Activated CD8-positive, alpha-beta memory T cell treated with anti-CD3 and anti-CD28 coated beads for 24 hours (primary cell): ENCODE data around the gene ASTN2.

ENCODE experiments used
- DNase-seq: peaks from one replicate; pipeline ENCODE4 v3.0.0-alpha.2; 2020

The ASTN2 gene

DNA sequence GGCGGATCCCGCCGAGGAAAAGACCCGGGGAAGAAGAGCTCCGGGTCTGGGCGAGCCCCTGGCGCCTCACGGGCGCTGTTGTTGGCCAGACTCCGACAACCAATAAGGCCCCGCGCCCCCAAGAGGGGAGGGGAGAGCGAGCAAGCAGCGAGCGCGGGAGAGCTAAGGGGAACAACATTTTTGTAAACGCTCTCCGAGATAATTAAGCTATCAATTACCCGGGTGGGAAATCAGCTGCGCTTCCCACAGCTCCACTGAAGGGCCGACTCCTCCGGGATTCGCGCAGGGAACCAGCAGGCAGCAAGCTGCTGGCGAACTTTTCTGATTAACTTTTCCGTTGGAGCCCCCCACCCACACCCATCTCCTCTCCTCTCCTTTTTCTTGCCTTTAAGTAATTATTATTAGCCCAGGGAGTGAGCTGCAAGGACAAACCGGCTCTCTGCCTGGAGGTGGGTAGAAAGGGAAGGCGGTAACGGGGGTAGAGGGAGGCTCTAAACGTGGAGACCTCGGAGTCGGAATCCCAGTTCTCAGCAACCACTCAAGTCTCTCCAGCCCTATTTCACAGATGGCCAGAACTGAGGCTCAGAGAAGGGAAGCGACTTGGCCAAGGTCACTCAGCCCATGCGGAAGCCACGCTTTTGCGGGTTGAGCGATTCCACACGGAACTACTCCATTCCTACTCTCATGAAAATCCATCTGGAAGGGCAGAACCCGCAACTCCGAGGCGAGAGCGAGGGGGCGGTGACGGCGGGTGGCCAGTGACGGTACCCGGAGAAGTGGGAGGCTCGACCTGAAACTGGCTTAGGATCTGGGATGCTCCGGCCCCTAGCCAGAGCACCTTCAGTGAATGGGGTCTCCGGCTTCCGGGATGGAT, 1.3 kb downstream of the ASTN2 start:
- DNase-seq: no peak

DNA sequence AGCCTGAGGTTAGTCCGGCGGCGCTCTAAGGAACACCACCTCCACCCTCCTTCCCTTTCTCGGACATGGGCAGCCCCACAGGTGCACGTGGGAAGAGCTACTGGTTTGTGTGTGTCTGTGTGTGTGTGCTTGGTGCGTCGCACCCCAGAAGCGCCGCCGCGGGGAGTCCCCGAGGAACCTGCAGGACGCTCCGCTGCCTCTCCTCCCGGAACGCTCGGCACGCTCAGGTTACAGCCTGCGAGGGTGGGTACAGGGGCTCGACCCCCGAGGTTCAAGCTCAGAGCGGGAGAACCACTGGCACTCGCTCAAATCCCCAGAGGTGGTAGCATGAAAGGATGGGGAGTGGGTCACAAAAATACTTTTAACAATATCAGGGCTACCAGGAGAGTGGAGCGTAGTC, 2.0 kb downstream of the ASTN2 start:
- DNase-seq: no peak

DNA sequence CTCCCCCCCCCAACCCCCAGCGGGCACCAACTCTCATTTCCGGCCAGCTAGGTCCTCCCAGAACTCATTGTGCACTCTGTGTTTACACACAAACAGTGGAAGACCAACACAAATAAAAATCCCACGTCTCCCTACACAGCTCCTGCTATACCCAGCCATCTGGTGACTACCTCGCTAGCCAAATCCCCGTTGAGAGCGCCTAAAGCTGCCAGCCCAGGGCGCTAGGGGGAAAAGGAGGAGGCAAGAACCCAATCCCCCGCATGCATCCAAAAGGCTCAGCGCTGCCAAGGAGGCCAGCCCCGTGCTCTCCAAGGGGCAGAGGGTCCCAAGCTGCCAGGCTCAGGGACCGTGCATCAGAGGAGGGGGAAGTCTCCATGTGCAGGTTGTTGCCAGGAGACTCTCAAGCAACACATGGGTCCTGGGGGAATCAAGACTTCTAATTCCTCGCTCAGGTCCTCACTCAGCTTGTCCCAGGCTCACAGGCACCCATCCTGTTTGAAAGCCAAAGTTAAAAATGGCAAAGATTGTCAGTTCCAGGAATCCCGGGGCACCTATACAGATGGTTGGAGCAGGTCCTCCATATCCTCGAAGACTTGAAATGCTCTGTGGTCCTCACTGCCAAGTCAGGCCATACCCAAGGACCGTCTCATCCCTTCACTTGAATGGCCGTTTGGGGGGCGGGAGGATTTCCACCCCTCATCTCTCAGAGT, 2.7 kb downstream of the ASTN2 start:
- DNase-seq: no peak

DNA sequence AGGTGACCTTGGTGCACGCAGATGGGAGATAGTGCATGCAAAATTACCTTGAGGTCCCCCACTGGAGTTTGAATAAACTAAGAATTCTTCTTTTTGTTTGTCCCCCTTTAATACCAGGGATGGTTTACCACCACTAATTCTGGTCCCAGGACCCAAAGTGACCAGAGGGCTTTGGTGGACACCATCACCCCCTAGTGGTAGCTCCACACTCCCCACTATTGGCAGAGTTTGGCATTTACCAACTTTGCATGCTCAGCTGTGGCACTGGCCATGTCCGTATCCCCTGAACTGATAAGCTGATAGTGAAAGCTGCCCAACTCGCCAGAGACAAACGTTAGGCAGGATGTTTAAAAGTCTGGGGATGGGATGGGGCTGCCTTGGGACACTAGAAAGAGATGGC, 3.3 kb downstream of the ASTN2 start:
- no peak for DNase-seq

DNA sequence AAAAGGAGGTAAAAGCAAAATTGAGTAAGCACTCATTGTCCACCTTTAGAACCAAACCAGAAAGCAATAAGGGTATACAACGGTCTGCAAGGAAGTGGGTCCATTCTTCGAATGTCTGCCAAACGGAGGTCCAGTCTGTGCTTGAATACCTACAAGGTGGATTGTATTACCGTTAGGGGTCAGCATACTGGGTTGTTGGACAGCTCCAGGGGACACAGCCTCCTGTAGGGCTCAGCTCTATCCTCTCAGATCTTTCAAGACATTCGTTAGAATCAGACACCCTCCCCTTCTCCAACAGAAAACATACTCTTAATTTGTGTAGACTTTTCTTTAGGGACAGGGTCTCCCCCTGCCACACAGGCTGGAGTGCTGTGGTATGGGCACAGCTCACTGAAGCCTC, 5.5 kb downstream of the ASTN2 start:
- DNase-seq: no peak

DNA sequence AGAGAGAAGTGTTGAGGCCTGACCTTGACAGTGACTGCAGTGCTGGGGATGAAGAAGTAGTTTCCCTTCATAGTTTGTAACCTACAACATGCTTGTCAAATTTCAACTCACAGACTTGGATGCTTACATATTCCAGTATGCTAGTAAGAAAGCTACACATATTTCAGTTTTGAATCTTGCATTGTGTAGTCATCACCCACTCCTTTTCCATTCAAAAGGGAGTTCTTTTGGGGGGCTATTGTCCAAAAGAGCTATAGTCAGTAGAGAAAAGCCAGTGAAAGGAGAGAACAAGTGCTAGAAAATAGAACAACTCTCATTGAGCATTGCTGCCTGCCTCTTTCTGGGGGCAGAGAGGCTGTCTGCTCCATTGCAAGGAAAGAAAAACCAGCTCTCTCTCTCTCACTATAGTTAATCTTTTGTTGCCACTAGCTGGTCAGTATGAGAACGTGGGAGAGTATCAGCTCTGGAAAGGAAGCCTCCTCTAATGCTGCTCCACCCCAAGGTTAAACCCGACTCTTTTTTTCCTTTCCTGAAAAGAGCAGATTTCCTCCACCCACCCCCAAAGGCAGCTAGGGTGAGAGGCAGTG, 7.3 kb downstream of the ASTN2 start:
- DNase-seq: no peak

DNA sequence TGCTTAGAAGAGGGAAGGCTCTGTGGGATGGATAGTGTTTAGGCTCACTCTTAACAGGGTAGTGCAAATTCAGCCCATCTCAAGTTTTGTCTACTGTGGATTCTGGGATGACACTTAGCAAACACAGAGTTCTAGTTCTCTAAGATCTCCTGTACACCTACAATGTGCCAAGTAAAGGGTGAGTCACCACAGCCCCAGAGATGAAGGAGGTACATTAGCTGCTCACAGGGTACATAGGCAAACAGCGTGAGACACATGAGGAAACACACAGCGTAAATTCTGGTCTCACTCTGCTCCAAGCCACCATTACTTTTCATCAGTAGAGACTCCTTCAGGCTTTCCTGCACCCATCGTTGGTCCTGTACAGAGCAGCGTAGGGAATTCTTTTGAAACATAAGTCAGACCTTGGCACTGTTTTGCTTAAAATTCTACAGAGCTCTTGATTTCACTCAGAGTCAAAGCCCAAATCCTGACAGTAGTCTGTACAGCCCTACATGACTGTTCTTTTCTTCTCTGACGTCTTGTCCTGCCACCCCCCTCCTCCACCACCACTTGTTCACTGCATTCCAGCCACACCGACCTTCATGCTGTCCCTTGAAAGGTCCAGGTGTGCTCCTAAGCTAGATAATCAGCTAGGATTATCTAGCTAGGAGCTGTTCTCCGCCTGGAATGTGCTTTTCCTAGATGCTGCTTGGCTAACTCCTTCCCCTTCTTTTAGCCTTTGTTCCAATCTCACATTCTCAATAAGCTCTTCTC, 8.7 kb downstream of the ASTN2 start:
- no peak for DNase-seq

DNA sequence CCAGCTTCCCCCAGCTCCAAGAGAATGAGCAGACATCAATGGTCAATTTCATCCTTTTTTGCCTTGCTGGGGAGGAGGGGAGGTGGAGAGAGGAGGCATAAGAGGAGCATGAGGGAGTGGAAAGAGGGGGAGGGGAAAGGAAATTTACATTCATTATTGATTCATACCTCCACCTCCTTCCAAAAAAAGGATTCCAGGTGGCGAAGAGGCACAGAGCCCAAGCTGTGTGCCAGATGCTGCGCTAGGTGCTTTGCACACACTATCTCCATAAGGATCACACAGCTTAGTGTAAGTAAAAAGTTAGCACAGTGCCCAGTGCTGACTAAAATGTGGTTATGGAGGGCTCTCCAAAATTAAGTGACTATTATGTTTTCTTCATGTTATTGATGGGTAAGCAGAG, 11.0 kb downstream of the ASTN2 start:
- DNase-seq: no peak

DNA sequence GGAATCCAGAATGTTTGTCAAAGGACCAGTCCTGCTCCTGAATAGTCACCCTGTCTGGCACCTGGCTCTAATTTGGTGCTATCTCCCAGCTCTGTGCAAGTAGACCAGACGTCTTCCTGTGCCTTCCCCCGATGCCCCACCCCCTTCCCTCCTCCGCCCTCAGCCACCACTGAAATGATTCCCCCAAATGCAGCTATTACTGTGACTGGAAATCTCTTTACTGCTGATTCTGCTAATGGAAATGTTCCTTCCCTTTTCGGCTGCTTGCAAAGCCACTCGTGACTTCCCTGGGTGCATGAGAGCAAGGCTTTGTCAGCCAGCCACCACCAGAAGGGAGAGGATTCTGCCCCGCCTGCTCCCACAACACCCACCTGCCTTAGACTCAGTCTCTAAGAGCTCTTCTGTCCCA, 11.4 kb downstream of the ASTN2 start:
- no peak for DNase-seq

DNA sequence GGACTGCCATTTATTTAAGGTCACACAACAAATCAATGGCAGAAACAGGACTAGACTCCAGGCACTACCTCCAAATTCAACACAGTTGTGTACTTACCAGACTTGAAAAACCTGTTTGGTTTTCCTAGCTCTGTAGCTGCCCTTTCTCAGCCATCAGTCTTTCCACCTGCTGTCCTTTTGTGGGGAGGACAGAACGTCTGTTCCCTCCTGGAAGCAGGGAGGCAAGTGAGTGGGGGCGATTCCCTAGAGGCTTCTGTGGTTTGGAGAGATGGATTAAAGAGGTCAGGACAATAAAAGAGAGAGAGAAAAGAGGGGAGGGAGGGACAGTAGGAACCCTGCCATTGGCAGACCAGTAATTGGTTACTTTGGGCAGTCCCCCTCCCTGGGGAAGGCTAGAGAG, 14.7 kb downstream of the ASTN2 start:
- no peak for DNase-seq

DNA sequence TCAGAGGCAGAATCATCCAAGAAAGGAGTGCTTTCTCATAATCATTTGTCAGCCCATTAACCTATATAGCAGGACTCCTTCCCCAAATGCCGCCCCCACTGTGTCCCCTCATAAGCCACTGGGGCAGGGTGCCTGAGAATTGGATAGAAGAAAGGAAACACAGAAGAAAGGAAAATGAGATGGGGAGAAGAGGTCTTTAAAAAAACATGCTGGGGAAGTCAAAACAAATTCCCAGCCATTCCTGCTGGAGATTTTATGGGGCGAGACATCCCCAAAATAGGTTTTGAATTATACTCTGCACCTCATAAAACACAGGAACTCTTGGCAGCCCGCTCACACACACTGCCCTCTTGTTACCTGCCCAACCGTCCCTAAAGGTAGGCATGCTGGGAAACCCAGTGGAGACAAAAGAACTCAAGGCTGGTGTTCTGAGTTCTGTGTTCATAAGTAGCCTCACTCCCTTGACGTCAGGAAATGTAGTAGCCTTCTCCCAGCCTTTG, 19.7 kb downstream of the ASTN2 start:
- DNase-seq: no peak

DNA sequence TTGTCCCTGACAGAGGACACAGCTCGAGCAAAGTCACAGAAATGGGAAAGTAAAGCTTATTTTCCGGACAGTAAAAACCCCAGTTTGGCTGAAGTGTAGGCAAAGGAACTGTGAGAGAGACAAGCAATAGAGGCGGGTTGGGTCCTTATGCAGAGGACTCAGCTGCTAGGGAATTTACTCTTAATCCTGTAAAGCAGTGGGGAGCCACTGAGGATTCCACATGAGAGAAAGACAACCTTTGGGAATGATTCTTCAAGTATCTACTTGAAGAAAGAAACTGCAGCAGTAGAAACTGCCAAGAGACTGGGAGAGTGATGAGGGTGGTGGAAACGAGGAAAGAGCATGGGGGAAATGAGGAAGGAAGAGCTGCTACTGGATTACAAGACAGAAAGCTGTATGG, 20.2 kb downstream of the ASTN2 start:
- DNase-seq: no peak

DNA sequence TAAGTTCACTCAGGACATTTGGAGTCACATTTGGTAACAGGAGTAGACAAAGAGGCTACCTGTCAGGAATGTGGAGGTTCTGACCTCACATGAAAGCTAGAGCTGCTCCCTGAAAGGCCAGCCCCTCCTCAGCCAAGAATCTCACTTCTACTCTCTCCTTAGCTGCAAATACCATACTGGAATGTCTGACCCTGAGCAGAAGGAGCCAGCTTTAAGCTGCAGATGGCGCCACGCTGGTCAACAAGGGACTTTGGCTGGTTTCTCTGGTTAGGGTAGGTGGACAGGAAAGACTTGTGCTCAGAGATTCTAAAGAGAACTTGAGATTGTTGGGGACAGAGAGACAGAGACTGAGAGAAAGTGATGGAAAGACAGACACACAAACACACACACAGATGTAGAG, 21.9 kb downstream of the ASTN2 start:
- no peak for DNase-seq

DNA sequence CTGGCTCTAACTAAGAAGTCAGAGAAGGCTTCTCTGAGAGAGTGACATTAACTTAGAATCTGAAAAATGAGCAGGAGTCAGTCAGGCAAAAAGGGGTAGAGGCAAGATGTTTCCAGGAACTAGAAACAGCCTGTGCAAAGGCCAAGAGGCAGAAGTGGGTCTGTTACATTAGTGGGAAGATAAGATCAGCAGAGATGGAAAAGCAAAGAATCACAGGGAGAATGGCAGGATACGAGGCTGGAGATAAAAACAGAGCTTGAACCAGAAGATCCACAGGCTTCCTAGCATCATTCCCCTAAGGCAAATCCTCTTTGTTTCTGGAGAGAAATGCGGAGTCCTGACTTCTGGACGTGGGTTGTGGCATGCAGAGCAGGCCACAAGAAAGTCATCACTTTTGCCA, 27.4 kb downstream of the ASTN2 start:
- DNase-seq: no peak

DNA sequence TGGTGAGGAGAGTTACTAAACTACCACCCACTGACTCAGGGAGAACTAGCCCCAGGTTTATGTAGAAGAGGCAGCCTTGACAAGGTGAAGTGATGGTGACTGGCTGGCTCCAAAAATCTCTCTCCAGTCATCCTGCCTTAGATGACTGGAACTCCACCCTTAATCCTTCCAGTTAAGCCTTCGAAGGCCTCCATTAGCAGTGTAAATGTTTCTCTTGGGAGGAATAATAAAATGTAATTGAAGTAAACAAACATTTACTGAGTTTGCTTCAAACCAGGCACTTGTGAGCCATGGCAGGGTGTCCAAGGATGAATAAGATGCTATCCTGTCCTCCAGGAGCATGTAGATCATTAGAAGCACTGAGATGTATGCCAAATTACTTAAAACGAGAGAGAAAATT, 35.5 kb downstream of the ASTN2 start:
- DNase-seq: no peak

DNA sequence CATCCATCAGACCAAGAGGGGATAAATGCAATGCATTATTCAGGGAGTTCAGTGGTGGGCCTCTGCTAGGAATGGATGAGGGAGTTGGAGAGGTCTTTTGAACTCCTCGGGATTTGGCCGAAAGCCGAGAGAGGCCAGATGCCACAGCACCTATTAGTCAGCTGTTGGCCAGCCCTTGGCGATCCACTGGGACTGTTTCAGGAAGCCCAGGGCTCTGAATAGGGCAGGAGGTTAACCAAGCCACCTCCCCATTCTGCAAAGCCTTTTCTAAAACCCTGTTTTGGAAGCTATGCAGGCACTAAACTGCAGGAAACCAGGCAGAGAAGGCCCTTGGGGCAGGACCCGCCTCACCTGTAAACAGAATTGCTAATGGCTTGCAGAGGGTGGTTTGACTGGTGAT, 37.8 kb downstream of the ASTN2 start:
- no peak for DNase-seq

DNA sequence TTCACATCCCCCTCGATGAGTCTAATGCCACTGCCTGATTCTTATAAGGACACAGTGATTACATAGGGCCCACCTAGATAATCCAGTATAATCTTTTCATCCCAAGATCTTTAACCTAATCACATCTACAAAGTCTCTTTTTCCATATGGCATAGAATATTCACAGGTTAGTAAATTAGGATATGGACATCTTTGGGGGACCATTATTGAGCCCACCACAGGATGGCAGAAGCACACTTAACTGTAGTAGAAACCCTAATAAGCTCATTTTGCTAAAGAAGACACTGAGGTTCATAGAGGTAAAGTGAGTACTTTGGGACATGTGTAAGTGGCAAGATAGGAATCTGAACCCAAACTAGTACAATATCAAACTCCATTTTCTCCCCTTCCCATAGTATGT, 38.9 kb downstream of the ASTN2 start:
- no peak for DNase-seq

DNA sequence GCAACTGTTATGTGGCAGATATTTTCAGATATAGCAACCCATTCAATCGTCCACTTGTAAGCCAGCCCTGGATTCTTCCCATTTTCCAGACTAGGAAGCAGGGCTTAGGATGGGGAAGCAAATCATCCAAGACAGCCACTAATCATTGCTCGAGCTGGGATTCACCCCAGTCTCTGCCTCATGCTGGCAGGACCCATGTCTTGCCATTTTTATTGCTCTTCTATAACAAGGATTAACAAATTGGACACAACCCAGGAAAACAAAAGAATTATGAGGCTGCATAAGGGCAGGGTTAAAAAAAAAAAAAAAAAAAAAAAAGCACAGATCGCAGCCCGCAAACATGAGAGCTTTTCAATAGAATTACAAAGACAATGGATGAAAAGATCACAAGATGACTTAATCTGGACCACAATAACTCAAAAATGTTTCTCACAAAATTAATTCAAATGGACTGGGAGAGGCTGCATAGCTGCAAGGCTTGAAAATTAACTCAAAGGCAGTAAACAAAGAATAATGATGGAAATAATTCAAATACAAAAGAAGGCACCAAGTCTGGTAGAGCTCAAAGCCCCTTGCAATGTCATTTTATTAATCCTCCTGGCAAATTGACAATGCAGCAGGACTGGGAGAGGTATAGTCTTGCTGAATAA, 40.7 kb downstream of the ASTN2 start:
- no peak for DNase-seq

DNA sequence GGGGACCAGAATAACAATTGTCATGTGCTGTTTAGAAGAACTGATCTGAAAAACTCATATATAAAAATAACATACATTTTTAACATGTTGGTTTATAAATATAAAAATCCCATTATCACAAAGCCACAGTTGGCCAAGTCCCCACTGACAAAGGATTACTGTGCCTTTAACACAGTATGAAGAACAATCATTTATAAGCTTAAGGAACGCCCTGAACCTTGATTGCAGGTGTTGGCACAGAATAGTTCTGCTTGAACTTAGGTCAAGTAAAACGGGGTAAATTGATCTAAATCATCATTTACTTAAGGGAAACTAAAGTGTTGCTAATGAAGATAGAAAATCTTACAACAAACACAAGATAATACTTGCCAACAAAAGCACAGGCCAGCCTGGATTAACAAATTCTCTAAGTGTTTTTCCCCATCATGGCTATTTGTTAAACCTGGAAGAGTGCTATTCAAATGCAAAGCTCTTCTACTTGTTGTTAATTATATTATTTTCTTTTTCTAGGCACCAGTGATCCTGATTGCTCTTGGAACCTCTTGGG, 46.1 kb downstream of the ASTN2 start:
- DNase-seq: no peak

DNA sequence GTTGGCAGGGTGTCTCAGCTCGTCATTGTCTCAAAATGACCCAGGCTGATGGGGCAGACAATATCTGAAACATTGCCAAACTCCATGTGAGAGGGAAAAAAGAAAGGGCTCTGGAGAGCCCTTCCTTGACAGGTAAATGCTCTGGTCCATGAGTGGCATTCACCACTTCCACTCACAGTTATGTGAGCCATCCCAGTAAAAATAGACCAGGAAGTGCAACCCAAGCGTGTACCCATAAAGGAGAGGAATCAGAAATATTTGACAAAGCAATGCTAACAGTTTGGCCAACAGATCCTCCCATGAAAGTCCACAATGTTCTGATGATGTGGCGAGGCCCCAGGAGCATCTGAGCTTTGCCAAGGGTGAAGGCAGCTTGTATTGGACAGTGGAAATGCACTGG, 49.4 kb downstream of the ASTN2 start:
- DNase-seq: no peak

DNA sequence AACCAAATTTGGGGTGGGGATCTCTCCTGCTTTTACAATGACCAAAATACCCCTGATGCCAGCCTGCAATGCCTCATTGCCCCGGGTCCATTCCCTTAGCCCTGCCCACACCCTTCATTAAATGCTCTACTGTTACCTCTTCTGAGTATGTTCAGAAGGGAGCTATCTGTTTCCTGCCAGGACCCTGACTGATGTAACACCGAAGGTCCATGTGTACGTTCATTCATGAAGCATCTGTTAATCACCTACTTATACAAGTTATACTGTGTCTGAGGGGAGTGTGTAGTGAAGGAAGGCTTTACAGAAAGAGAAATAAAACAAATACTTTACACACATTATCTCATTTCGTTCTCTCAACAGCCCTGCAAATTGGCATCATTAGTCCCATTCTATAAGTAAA, 51.9 kb downstream of the ASTN2 start:
- no peak for DNase-seq

DNA sequence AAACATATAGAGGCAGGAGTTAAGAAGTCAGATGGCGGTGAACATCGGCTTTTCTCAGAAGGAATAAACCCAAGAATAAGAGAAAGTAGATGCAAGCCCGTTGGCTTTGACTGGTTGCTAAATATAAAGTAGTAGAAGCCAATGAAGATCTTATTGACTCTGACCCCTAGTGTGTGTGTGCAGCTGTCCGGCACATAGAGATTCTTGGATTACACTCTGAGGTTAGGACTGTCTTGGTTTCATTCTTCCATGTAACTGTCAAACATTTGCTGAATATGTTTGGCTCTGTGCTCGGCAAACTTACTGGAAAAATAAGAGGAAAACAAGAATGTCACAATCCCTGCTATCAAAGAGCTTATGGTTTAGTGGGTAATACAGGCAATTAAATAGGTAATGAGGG, 54.9 kb downstream of the ASTN2 start:
- no peak for DNase-seq
